Bone marrow (tissue), 2 donors: ENCODE results near the gene SPDEF.

Experiments used
- DNase-seq, 2 donors: peaks; one replicate each; lab custom pipeline; 2025; lab: John Stamatoyannopoulos, UW

Gene SPDEF

DNA sequence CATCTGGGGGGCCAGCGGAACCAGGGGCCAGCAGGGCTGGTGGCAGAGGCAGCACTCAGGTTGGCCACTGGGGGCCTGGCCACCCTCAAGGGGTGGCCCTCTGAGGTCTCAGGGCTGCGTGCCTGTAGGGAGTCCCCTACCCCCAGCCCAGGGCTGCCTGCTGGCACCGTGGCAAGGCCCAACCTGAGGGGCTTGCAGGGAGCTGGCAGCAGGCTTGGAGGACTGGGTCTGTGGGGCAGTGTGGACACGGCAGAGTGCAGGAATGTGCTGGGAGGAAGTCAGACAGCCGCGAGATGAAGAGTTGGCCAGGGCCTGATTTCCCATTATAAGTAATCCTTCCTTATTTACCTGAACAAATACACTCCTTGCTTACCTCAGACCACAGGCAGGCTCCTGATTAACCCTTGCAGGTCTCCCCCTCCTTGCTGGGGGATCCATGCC lies at the start of gene SPDEF:
SPDEF (minus strand) TSS at position 299 of the 441 bp plus-strand sequence. CDS start 11,874 bp downstream, outside the sequence.
- no peak for DNase-seq

DNA sequence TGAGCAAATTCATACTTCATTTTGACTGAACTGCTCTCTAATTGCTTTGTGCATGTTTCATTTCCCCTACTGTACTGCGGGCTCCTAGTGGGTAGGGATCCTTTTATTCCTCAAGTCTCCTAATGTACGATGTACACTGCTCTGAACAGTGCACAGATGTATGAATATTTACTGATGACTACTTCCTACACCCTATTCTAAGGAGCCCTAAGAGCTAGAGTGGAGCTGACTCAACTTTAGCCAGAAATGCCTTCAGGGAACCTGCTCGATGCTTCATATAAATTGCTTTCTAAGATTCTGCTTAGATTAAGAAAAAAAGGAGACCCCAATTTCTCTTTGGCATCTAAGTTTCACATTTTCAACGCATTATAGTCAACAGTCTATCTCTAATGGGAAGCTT lies 47.6 kb upstream of the SPDEF start:
- no peak for DNase-seq

DNA sequence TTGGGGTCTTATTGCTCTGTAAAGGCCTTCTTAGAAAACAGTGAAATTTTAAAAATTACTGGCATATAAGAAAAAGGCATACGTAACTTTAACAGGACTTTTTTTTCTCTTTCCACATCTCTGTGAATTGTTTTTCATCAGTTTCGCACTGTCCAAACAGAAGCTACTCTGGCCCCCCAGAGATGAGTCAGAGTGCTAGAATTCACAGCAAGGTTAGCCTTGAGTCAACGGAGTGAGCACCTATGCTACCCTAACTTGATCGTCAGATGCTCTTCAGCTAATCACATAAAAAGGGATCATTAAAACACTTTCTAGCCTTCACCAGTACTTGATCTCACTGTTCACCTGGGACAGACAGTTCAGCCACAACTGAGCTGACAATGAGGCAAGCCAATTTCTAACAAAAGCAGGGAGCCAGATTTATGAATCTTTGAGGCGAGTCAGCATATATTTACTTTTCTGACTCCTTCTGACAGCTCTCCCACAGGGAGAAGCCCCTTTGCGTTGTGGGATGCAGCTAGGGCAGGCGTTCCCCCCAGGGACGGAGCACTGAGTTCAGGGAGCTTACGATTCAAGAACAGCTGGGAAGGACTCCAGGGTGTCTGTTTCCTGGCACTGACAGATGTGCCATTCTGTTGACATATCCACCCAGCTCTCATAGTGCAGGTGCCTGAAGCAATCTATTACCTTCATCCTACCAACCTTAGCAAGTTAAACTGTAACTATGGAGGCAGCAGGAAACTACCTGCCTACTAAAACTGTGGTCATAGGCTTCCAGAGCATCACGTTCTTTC lies 46.4 kb upstream of the SPDEF start:
- DNase-seq: no peak

DNA sequence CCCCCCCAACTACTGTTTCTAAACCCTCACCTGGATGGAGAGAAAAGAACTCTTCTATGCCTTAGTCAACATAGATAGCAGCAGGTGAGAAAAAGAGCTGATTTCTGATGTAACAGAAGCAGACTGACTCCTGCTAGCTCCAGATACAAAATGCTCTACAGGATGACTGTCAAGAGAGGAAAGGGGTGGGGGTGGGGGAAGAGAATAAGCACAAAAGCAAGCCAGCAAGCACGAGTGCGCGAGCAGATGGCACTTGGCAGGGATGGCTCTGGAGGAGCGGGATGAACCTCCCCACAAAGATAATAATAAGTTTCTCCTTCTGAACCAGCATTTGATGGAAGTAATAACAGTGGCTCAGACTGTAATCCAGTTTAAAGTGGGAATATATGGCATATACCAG lies 45.6 kb upstream of the SPDEF start:
- no peak for DNase-seq

DNA sequence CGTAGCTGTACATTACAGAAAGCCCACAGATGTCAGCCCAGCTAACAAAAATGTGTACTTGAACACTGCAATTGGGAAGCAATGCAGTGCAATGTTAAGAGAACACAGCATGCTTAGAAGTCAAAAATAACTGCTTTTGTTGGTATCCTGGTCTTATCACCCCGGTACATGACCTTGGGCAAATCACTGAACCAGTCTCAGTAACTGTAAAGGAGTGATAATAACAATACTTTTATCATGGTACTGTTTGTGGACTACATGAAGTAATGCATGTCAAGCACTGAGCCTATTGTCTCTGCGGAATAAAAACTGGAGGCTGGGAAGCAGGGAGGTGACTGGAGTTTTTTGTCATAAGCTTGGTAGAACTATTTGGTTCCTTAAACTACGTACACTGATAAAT lies 44.7 kb upstream of the SPDEF start:
- DNase-seq: no peak

DNA sequence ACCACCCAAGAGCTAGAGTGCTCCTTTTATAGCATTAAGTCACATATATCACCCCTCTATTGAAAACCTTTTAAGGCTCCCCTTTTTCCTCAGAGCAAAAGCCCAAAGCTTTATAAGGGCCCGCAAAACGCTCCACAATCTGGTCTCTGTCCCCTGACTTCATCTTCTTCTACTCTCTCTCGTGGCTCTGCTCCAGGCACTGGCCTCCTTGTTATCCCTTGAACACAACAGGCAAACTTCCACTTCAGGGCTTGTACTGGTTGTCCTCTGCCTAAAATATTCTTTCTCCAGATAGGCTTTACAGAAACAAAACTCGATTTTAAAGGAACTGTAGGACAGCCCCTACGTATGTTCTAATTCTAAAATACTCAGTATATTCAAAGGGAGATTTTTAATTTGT lies 44.0 kb upstream of the SPDEF start:
- DNase-seq: no peak

DNA sequence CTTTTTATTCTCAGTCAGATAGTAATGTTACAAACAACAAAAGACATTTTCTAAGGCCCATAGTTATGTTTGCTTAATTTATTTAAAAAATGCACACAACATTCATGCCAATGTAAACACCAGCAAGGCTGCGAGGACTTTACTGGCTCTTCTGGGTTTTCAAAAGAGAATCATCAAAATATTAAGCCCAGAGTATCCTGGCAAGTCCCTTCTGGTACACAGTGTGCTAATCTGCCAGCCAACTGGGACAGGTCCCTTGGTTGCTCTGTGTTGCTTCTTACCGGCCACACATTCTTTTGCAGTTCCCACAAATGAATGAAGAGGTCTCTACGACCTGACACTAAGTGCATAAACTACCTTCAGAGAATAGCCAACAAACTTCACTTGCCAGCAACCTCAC lies 42.6 kb upstream of the SPDEF start:
- DNase-seq: no peak

DNA sequence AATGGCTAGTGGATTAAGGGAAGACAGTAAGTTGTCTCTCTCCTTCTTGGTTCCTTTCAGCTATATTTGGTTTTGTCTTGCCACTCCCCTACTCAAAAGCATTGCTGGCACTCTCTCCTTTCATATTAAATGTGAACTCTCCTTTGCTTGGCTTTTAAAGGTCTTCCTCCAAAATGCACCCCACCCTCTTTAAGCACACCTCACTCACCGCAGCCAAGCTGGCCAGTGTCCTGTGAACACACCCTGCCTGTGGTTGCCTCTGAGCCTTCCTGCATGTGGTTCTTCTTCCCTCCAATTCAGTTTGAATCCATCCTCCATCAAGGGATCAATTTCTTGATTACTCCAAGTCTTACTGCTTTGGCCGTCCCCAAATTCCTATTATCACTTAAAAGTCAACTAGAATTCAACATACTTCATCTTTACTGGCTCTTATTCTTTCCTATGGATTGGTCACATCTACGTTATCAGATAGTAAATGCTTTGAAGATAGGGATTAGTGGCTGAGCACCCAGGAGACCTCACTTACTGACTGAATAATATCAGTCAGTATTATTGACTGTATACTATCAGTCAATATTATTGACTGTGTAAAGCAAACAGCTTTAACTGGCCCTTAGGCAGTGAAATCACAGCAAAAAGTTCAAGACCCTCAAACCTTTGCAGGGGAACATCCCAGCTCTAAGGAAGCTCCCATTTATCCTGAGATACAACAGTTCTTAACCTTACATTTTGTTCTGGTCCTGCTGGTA lies 41.6 kb upstream of the SPDEF start:
- DNase-seq: no peak

DNA sequence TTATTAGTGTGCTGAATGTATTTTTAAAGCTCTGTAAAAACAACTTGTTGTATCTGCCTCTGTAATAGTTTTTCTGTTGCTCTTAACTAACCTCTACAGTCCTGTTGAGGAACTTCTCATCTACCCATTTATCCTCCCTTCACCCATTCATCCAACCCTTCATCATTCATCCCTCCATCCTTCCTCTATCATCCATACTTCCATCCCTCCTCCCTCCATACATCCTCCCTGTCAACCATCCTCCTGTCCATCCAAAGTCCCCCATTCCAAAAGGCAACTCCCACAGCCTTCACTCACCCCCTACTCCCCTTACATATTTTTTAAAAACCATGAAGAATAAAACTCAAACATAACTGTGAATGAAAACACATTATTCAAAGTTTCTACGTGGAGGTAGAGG lies 40.7 kb upstream of the SPDEF start:
- DNase-seq: no peak

DNA sequence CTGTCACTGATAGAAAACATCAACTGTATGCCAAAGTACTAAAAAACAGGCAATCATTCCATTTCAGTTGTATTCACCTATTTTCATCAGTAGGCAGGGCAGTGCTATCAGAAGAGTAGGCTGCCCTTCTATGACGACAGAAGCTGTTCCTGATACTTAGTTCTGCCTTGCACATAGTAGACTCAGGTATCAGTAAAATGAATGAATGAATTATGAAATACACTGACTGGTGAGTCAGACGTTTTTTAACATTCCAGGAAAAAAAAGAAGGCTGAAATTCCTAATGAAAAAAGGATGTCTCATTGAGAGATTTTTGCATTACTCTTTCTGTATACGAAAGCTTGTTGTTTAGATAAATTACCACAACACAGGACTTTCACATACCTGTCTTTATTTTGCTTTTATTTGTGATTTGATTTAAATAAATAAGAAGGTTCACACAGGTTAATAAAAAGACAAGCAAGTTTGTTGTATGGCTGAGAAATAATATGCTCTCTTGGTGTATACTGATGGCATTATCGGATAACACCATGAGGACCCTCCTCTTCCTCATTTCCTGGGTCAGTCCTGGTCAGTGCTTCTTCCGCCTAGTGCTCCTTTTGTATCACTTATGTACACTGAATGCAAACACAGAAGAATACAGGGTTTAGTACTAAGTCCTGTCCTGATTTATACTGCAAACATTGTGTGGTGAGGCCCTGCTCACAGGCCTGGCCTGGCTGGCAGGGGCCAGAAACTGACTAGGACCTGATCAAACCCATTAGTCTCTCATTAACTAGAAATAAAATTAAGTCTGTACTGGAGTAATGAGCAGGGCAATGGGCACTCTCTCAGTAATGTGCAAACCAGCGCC lies 39.4 kb upstream of the SPDEF start:
- DNase-seq: no peak

DNA sequence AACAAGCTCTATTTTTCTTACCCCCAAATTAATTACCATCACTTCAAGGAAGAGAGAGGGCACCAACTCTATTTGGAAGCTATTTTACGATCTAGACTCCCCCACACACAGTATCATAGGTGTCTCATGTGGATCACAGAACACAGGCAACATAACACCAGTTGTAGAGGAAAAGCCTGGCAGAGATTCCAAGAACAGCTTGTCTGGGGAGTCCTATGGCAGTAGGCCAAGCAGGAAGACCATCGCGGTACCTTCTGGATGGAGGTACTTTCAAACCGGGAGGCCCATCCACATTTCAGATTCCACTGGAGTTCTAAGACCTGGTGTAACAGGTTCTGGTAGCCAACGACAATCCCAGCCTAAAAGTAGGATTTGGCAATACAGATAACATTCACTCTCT lies 37.6 kb upstream of the SPDEF start:
- DNase-seq: no peak

DNA sequence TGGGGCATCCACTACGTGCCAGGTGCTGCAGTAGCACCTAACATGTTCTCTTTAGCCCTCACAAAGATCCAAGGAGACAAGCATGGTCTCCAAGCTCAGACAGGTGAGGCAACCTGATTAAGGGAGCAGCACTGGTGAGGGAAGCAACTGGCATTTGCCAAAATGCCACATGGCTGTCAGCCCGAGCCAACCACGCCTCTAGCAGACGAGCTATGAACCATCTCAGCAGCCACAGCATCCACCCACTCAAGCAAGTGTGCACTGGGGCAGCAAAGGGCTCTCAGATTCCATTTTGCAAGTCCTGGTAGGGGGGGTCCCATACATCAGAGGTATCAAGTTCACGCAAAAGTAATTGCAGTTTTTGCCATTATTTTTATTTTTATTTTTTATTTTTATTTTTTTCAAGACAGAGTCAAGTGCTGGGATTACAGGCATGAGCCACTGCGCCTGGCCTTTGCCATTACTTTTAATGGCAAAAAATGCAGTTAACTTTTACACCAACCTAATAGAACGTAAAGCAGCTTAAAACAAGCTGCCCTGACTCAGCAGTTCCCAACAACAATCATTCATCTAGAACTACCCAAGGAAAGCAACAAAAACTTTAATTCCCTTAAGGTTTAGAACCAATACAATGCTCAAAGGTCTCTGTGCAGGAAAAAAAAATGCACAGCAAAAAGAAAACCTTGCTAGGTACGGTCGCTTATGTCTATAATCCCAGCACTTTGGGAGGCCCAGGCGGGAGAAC lies 36.3 kb upstream of the SPDEF start:
- no peak for DNase-seq

DNA sequence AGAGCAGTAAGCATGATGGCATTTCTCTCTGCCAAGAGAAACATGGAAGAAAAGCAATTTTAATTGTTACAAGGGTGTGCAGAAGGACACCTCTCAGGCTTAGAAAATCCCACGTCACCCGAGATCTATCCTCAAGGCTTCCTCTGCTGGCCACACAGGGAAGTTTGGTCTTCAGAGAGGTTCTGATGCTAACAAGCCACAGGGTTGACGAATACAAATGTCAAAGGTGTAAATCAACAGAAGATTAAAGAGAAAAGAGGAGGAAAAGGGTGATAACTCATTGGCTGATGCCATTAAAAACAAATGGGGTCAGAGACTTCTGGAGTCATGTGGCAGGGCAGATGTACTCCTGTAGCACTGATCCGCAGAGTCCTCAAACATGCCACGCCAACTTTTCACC lies 33.6 kb upstream of the SPDEF start:
- DNase-seq: no peak

DNA sequence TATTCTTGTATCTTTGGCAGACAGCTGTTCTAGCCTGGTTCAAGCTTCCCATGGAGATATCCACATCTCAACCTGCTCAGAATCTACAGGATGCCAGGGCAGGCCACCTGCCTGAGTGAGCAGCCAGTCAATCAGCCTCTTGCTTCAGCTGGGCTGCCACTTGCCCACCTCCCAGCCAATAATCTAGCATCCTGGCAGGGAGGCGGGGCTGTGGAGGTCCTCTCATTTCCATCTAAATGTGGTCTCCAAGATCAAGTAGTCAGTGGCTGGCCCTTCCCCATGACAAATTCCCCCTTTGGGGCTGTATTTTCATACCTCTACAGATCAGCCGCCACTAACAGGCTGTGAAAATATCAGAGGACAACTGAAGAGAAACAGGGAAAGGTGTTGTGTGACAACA lies 33.0 kb upstream of the SPDEF start:
- DNase-seq: no peak

DNA sequence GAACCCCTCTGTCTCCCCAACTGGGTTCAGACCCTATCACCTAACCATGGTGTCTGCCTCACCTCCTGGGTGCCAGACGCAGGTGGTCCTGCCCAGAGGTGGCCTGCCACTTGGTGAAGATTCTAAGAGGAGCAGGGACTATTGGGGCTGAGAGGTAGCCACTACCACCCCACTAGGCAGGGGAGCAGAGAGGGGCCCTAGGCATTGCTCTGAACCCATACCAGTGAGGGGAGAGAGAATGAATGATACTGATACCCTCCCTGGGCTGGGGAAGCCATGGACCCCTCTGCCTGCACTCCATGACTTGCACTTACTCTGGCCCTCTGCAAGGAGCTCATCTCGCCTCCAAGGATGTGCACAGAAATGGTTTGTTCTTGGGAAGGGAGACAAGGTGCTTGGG lies 31.7 kb upstream of the SPDEF start:
- no peak for DNase-seq

DNA sequence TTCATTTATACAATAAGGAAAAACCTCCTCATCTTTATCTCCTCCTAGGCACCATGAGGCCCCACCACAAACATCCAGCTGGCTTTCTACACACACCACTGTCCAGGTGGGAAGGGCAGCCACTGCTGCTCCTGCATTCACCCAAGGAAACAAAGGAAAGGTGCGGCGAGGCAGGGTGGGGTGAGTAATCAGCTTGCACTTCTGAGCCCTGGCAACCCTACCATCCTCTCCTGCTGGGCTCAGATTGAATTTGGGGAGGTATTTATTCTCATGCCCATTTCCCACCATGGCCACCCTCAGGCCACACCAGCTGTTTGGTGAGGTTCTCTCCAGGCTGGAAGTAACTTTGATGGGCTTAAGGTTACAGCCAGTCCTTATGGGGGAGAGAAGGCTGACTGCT lies 31.2 kb upstream of the SPDEF start:
- DNase-seq: no peak

DNA sequence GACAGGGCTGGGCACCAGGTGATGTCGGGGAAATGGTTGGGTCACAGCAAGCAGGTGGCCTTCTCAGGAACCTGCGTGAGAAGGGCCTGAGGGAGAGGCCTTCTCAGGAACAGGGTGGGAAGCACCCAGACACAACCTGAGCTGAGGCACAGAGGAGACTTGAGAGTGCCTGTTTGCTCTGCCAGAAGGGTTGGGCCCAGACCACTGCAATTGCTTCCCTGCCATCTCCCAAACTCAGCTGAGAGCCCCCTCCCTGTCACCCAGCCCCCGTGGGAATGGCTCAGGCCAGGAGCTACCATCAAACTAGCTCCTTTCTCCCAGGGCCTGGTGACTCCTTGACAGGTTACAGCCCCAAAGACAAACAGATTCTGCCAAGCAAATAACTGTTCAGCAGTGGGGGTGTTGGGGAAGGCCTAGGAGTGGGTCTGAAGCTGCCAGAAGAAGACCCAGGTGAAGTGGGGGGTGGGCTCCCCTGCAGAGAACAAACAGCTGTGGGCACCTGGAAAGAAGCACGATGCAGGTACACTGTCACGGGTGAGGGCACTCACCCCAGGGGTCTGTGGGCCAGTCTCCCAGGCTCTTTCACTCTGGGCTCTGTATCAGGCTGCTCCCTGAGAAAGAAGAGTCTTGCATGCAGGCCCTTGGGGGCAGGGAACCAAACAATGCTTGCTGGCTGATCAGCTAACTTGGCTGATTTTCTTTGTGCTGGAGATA lies 30.4 kb upstream of the SPDEF start:
- DNase-seq: no peak

DNA sequence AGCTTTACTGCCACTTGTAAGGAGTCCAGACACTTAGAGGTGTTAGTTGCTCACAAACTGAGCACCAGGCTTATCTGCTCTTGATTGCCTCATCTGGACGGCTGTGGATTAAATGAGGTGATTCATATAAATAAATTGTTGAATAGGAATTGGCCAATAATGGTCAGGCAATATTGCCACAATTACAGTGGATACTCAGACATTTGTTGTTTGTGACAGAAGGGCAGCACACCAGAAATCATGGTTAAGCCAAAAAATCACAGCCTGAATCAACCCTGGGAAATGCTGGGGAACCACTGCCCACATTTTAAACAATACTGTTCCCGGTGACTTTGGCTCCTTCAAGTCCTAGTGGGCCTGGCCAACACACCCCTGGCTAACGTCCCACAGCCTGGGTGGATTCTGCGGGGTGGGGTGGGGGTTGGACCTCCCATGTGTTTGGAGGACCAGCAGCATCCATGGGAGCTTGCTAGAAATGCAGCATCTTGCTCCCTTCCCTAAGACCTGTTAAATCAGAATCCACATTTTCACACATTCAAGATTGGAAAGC lies 29.5 kb upstream of the SPDEF start:
- DNase-seq: no peak

DNA sequence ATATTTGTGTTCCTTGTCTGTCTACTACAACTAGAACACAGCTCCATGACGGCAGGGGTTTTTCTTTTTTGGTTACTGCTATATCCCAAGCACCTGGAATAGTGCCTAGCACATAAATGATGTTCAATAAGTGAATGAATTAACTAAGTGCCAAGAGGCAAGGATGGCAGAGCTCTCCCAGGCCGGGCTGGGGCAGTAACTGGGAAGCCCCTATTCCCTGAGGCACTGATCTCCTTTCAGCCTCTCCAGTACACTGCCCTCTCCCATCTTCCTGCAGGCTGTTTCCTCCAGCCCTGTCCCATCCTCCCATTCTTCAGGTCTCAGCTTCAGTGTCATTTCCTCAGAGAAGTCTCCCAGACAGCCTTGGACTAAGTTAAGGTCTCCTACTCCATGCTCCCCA lies 29.0 kb upstream of the SPDEF start:
- no peak for DNase-seq

DNA sequence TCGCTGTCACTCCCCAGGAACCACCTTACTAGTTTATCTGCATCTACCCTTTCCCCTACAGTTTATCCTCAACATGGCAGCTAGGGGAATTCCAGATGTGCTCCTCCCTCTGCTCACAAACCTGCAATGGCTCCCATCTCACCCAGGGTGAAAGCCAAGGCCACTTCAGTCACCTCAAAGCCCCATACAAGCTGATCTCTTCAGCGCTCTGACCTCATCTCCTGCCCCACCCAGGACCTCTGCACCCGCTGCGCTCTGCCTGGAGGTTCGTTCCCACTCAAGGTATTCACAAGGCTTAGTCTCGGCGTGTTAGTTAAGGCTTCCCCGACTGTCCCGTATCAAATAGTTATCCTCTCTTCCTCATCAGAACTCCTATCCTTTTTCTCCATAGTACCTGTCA lies 28.6 kb upstream of the SPDEF start:
- no peak for DNase-seq
